Activated CD8-positive, alpha-beta T cell treated with anti-CD3 and anti-CD28 coated beads, Interleukin-2, amount 10 ng/mL, durations not matched to agents 7 days and 5 days (primary cell): ENCODE results near the gene ATF2. TPM values are rescaled to one million over a fixed set of nuclear protein-coding genes. Genes with fewer than 3 reads are reported as not detected.

ENCODE experiments used
- ATAC-seq: fragments of 150-1000 bp; cut with Tn5 transposase; one replicate; pipeline ENCODE4 v1.10.0; 2021; ENCODE audit warnings: moderate library complexity
- CTCF ChIA-PET: fragments of 350-600 bp; sonication (Branson Sonifier 250); formaldehyde crosslinking; loops from one replicate; lab custom pipeline; 2021; ENCODE audit warnings: antibody characterized with exemption; lab: Charles Lee
- POLR2A ChIA-PET: fragments of 350-600 bp; sonication (Branson Sonifier 250); formaldehyde crosslinking; loops from one replicate; lab custom pipeline; 2021; ENCODE audit warnings: antibody characterized with exemption; lab: Charles Lee
- DNase-seq: peaks from one replicate; pipeline ENCODE4 v3.0.0-alpha.2; 2020
- H3K27ac Mint-ChIP-seq: one replicate; pipeline ENCODE4 v1.8.0; 2021; ENCODE audit warnings: mild to moderate bottlenecking, mixed read lengths
- H3K27me3 Mint-ChIP-seq: one replicate; pipeline ENCODE4 v1.8.0; 2021; ENCODE audit warnings: low read depth, mixed read lengths
- H3K36me3 Mint-ChIP-seq: one replicate; pipeline ENCODE4 v1.8.0; 2021; ENCODE audit warnings: low read depth, mixed read lengths
- H3K4me1 Mint-ChIP-seq: one replicate; pipeline ENCODE4 v1.8.0; 2021; ENCODE audit warnings: low read depth, mixed read lengths
- H3K4me3 Mint-ChIP-seq: one replicate; pipeline ENCODE4 v1.8.0; 2021; ENCODE audit warnings: mild to moderate bottlenecking, mixed read lengths
- H3K9me3 Mint-ChIP-seq: one replicate; pipeline ENCODE4 v1.8.0; 2022; ENCODE audit warnings: mixed read lengths; ENCODE audit not compliant: insufficient read depth
- total RNA-seq, 2 experiments: library from RNA; stranded (reverse); gene quantifications; one replicate each; pipeline ENCODE4 v1.2.3, GENCODE V29; 2021

Gene ATF2
- total RNA-seq, 2 experiments from 2014 or later, result 58.5 to 59.9 TPM

DNA sequence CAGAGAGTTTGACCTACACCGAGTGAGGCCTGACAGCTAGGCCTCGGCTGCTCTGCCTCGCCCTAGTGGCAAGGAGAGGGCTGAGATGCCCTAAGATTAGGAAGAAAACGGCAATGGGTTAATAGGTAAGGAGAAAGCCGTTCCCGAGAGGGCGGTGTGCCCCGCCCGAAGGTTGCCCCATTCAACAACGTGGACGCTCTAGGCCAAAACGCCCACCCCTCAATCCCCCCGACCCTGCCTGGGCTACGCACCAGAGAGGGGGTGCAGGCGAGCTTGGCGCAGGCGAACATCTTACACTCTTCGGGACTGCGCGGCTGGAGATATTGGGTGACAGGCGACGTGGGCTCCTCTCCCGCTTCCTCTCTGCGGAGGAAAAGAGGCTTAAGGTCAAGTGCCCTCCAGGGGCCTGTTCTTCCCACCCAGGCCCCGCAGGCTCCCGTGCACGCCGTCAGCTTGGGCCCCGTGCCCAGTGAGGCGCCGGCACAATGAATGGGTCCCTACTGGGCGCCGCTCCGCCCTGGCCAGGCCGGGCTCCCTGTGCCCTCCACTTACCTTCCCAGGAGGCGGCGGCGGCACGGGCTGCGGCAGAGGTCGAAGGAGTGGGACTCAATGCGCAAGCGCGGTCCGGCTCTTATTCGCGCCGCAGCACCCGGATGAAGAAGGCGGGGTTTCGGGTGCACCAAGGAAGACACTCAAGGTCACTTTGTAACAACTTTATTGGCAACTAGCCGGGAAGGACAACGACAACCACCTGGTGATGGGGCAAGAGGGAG is 13.3 kb upstream of the ATF2 start, which contains the start of gene ATP5MC3:
TSS of gene ATP5MC3 (minus strand) at position 607 of the 773 bp plus-strand sequence. CDS start at position 290, 317 bp downstream.
- ChIA-PET CTCF (interaction anchor here (0.9 to 2.5 kb wide), 3 partner anchors 13 to 70 kb away, joined by 3 to 7 read pairs (median 3); partner anchors contain the start of gene ATF2), POLR2A (interaction anchor here (0.6 to 2.7 kb wide), 2 partner anchors 13 to 152 kb away, joined by 3 to 19 read pairs; partner anchors contain the start of gene ATF2)
- DNase-seq (peak; percentile 95), ATAC-seq (peak; percentile 92)
- H3K27ac Mint-ChIP-seq, result peak within 1 kb of the TSS; percentile 76
- peaks cover 46% of the 10 kb centered on the region for H3K36me3 Mint-ChIP-seq
- H3K9me3 Mint-ChIP-seq, result peaks cover 8% of the 10 kb centered on the region
- peak within 1 kb of the TSS; percentile 83 for H3K4me3 Mint-ChIP-seq
- H3K27me3 Mint-ChIP-seq, result no peaks in the 10 kb centered on the region
- H3K4me1 Mint-ChIP-seq, result peaks cover 42% of the 10 kb centered on the region

DNA sequence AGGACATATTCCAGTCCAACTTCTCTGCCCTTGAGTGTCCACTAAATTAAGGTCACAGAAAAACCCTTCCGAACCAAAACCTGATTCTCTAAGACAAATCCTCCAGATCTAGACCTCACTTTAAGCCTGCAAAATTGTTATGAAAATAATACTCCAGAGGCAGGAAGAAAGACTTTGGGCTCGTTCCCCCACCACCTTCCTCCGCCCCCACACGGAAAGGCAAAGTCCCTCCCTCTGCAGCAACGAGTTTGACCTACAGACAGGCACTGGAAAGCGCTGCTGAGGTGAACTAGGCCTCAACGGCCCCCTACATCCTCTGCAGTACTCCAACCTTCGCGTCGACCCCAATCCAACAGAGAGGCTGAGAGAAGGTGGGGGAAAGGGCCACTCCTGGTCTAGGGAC is 12.7 kb upstream of the ATF2 start:
- peak; percentile 76 for ATAC-seq
- peak; percentile 73 for DNase-seq
- ChIA-PET CTCF (interaction anchor here (0.6 to 2.5 kb wide), 3 partner anchors 12 to 405 kb away, joined by 3 to 7 read pairs (median 3); partner anchors contain the start of gene ATF2), POLR2A (interaction anchor here (2.7 kb wide), 1 partner anchor 12 kb away, joined by 19 read pairs; the partner anchor contains the start of gene ATF2)
- Mint-ChIP-seq H3K9me3 (peaks cover 8% of the 10 kb centered on the region), H3K4me3 (peak overlapping the region; percentile 83), H3K4me1 (peaks cover 42% of the 10 kb centered on the region), H3K27ac (peak overlapping the region; percentile 76), H3K27me3 (no peaks in the 10 kb centered on the region), H3K36me3 (peaks cover 48% of the 10 kb centered on the region)

DNA sequence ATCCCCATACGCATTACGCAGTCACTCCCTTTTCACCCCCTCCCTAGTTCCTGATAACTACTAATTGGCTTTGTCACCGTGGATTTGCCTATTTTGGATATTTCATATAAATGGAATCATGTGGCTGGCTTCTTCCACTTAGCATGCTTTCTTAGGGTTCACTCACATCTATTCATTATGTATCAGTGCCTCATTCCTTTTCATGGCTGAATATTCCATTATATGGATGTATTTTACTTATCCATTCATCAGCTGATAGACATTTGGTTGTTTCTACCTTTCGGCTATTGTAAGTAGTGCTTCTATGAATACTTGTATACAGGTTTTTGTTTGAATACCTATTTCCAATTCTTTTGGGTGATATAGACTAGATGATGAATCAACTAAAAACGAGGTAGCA is 8.6 kb upstream of the ATF2 start:
- H3K4me3 Mint-ChIP-seq, result no peak overlapping the region
- ATAC-seq, result no peak
- peaks cover 63% of the 10 kb centered on the region for H3K36me3 Mint-ChIP-seq
- ChIA-PET CTCF (interaction anchor here (0.6 to 1.3 kb wide), 2 partner anchors 59 to 75 kb away, joined by 3 to 5 read pairs; no protein-coding TSS in a partner anchor), POLR2A (no interaction called here)
- H3K27ac Mint-ChIP-seq, result no peak overlapping the region
- H3K9me3 Mint-ChIP-seq, result no peaks in the 10 kb centered on the region
- no peak for DNase-seq
- H3K27me3 Mint-ChIP-seq, result no peaks in the 10 kb centered on the region
- peaks cover 33% of the 10 kb centered on the region for H3K4me1 Mint-ChIP-seq

DNA sequence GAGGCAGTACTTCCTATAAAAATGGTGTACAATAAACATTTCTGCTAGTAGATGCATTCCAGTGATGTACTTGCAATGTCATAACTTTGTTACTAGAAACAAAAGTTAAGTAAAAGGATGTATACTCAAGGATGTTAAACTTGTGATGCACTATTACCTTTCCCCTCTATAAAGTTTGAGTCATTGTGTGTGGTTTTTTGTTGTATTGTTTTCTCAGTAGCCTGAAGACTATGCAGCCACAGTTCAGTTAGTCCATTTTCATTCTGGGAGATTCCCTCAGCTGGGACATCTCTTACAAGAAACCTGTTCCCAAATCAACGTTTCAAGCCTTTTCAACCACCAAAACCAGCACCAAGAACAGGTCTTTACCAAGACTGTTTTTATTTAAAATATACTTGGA is 7.9 kb upstream of the ATF2 start:
- ChIA-PET POLR2A (interaction anchor here (1.1 kb wide), 1 partner anchor 23 kb away, joined by 3 read pairs; no protein-coding TSS in a partner anchor), CTCF (interaction anchor here (0.6 kb wide), 1 partner anchor 58 kb away, joined by 3 read pairs; no protein-coding TSS in a partner anchor)
- DNase-seq (no peak), ATAC-seq (no peak)
- Mint-ChIP-seq H3K9me3 (no peaks in the 10 kb centered on the region), H3K4me1 (peaks cover 34% of the 10 kb centered on the region), H3K36me3 (peaks cover 62% of the 10 kb centered on the region), H3K27ac (peak overlapping the region; percentile 36), H3K4me3 (no peak overlapping the region), H3K27me3 (no peaks in the 10 kb centered on the region)

DNA sequence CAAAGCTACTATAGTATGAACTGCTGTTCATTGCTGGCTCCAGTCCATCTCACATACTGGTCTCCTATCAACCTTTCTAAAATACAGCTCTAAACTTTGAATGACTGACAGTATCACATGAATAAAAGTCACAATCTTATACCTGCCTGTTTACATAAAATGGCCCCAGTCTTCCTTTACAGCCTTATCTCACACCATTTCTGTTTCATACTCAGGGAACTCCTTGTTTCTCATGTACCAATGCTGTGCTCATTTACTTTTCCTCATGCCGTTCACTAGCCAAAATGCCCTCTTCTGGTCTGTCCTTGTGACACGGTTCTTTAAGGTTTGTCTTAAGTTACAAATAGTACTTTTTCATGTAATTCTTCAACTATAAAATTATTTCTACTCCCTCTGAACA is 7.3 kb upstream of the ATF2 start:
- ChIA-PET POLR2A (interaction anchor here (1.1 kb wide), 1 partner anchor 22 kb away, joined by 3 read pairs; no protein-coding TSS in a partner anchor), CTCF (interaction anchor here (0.9 kb wide), 1 partner anchor 76 kb away, joined by 4 read pairs; no protein-coding TSS in a partner anchor)
- H3K4me3 Mint-ChIP-seq, result no peak overlapping the region
- no peak for ATAC-seq
- H3K27ac Mint-ChIP-seq, result no peak overlapping the region
- H3K4me1 Mint-ChIP-seq, result peaks cover 33% of the 10 kb centered on the region
- no peaks in the 10 kb centered on the region for H3K27me3 Mint-ChIP-seq
- H3K36me3 Mint-ChIP-seq, result peaks cover 59% of the 10 kb centered on the region
- DNase-seq, result no peak
- no peaks in the 10 kb centered on the region for H3K9me3 Mint-ChIP-seq

DNA sequence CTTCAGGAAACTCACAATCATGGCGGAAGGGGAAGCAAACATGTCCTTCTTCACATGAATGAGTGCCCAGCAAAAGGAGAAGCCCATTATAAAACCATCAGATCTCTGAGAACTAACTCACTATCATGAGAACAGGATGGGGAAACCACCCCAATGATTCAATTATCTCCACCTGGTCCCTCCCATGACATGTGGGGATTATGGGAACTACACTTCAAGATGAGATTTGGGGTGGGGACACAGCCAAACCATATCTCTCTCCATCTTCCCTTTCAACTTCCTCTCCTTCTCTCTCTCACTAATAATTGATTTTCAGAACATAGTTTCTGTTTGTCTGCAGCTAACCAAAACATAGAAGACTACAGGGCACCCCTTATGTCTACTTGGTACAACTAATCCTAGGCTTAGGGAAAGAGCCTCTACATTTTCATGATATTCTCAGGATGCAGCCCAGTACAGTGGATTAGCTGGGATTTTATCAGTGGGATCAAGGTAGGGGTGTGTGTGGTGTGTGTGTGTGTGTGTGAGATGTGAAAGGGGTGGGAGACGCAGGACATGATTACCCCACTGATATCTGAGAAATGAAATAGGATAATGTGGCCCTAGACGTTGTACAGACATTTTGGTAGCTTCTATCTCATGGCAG is 2.8 kb upstream of the ATF2 start:
- H3K36me3 Mint-ChIP-seq, result peaks cover 33% of the 10 kb centered on the region
- H3K4me3 Mint-ChIP-seq, result no peak overlapping the region
- ATAC-seq (no peak), DNase-seq (no peak)
- POLR2A ChIA-PET, result no interaction called here
- CTCF ChIA-PET, result no interaction called here
- H3K4me1 Mint-ChIP-seq, result peaks cover 33% of the 10 kb centered on the region
- H3K9me3 Mint-ChIP-seq, result no peaks in the 10 kb centered on the region
- H3K27ac Mint-ChIP-seq, result no peak overlapping the region
- no peaks in the 10 kb centered on the region for H3K27me3 Mint-ChIP-seq

DNA sequence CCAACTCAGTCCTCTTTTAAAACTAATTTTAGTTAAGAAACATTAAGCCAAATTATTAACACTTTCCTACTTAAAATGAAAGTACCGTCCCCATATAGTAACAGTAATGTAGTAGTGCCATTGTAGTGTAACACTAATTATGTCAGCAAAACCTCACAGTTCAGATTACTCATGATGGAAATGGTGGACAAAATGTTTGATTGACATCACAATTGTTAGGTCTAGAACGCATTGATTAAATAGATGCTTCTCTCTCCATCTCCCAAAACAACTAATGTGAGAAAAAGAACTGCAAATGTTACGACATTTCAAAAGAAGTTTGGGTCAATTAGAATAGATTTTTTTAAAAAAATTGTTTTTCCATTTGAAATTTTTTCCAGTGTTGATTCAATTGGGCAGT is 1.2 kb upstream of the ATF2 start:
- DNase-seq (no peak), ATAC-seq (no peak)
- POLR2A ChIA-PET, result interaction anchor here (0.5 to 1.6 kb wide), 7 partner anchors 9 to 575 kb away, joined by 3 to 19 read pairs (median 4); partner anchors contain the start of gene ATP5MC3
- Mint-ChIP-seq H3K9me3 (no peaks in the 10 kb centered on the region), H3K4me1 (peaks cover 42% of the 10 kb centered on the region), H3K36me3 (peaks cover 23% of the 10 kb centered on the region), H3K27me3 (no peaks in the 10 kb centered on the region), H3K4me3 (peak overlapping the region; percentile 95), H3K27ac (peak overlapping the region; percentile 41)
- CTCF ChIA-PET, result interaction anchor here (1.0 to 1.2 kb wide), 3 partner anchors 10 to 486 kb away, joined by 3 to 7 read pairs (median 4); partner anchors contain the start of gene ATP5MC3

DNA sequence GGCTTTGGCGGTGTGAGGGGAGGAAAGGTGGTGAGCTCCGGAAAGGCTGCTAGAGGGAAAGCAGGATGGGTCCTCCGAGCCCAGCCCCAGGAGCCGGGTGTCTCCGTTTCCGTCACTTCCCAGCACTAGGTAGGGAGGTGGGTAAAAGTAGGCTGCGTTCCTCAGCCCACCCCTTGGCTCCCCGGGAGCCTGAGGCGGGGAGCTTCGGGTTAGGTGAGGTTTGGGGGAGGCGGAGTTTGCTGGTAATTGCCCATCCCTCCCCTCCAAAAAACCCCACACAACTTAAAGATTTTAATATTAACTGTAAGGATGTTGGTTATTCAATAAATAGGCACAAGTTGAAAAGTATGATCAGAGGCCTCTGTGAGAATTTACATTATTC is 552 bp upstream of the ATF2 start:
- CTCF ChIA-PET, result interaction anchor here (0.7 to 1.2 kb wide), 7 partner anchors 9 to 485 kb away, joined by 3 to 7 read pairs (median 4); partner anchors contain the start of gene ATP5MC3
- peaks cover 42% of the 10 kb centered on the region for H3K4me1 Mint-ChIP-seq
- ATAC-seq (no peak), DNase-seq (no peak)
- peak overlapping the region; percentile 95 for H3K4me3 Mint-ChIP-seq
- peak overlapping the region; percentile 97 for H3K27ac Mint-ChIP-seq
- POLR2A ChIA-PET, result interaction anchor here (0.5 to 1.6 kb wide), 8 partner anchors 10 to 575 kb away, joined by 3 to 19 read pairs (median 4); partner anchors contain the start of gene ATP5MC3
- no peaks in the 10 kb centered on the region for H3K9me3 Mint-ChIP-seq
- H3K36me3 Mint-ChIP-seq, result peaks cover 22% of the 10 kb centered on the region
- no peaks in the 10 kb centered on the region for H3K27me3 Mint-ChIP-seq

DNA sequence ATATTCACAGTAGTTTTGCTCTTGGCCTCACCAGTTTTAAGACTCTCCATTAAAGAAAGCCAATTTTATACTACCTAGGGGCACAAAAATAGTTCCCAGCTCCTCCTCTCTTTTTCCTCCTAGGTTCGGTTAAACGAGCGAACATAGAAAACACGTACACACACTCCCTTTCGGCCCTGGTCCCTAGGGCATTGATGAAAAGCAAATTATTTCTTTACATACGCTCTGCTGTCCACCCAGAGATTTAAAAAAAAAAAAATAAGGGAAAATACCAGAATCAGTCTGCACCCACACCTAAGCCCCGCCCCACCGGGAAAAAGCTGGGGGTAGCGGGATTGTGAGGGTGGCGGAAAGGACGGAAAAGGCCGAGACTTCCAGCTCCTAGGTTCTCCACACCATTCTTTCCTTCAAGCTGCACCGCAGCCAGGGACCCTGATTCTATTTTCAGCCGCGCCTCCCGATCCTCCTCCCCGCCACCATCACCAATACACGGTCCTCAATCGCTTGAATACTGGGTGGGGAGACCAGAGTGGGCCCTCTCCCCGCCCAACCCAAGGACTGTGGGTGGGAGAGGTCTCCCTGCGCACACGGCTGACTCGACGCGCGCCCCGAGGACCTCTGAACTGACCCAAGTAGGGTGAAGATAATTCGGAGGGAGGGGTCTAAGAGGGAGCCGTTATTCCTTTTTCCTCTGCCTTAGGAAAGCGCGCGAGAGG is 769 bp downstream of the ATF2 start:
- ChIA-PET POLR2A (interaction anchor here (1.4 kb wide), 1 partner anchor 10 kb away, joined by 3 read pairs; no protein-coding TSS in a partner anchor), CTCF (interaction anchor here (1.1 to 1.5 kb wide), 3 partner anchors 11 to 14 kb away, joined by 3 to 8 read pairs (median 5); no protein-coding TSS in a partner anchor)
- Mint-ChIP-seq H3K36me3 (peaks cover 18% of the 10 kb centered on the region), H3K27ac (peak overlapping the region; percentile 97), H3K4me1 (peaks cover 42% of the 10 kb centered on the region), H3K27me3 (no peaks in the 10 kb centered on the region), H3K4me3 (peak overlapping the region; percentile 95), H3K9me3 (no peaks in the 10 kb centered on the region)
- peak; percentile 43 for DNase-seq
- ATAC-seq, result peak; percentile 9

DNA sequence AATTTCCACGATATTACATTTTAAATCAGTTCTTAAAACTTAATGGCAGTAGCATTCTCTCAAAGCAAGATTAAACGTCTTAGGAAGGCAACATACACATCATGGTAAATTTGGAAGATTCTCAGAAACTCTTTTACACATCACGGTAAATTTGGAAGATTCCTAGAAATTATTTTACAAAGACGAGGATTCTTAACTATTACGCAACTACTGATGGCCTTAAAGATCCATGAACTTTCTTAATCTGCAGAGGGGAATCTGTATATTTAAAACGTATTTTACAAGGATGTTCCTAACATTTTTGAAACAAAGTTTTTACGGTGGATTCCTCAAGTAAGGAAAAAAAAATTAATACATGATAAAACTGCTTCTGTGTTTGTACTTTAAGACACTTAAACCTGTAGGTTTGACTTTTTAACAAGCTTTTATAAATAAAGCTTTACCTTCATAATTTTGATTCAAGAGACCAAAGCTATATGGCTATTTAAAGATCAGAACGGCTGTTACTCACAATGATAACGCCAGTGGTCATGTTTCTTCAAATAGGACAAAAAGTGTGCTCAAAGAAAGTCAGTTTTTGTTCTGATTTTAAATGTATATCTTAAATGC is 1.7 kb downstream of the ATF2 start:
- Mint-ChIP-seq H3K27ac (no peak overlapping the region), H3K4me1 (peaks cover 42% of the 10 kb centered on the region), H3K4me3 (peak overlapping the region; percentile 95), H3K9me3 (no peaks in the 10 kb centered on the region), H3K27me3 (no peaks in the 10 kb centered on the region), H3K36me3 (peaks cover 15% of the 10 kb centered on the region)
- POLR2A ChIA-PET, result interaction anchor here (1.4 kb wide), 1 partner anchor 11 kb away, joined by 3 read pairs; no protein-coding TSS in a partner anchor
- no peak for ATAC-seq
- DNase-seq, result no peak
- CTCF ChIA-PET, result interaction anchor here (1.1 to 1.5 kb wide), 3 partner anchors 10 to 15 kb away, joined by 3 to 8 read pairs (median 5); no protein-coding TSS in a partner anchor
